ENCODE results near the gene GTF3C5.

GRCh38 chr9:133030317-133031129 is at the start of gene GTF3C5:
- peak; percentile 13 for TF ChIP-seq CTCF (IDR thresholded peaks at IDR 0.05)
- TF ChIP-seq EZH2 (IDR thresholded peaks at IDR 0.05) = no peak
- TF ChIP-seq EZH2phosphoT487 (IDR thresholded peaks at IDR 0.05) = no peak
